K562 (cell line): Measurements from ENCODE around the gene CNOT9. TPM values are rescaled to one million over a fixed set of nuclear protein-coding genes. Genes with fewer than 3 reads are reported as not detected.

Experiments
- polyA plus RNA-seq, 8 experiments: library from polyadenylated mRNA; depleted of rRNA in 4 of 8; stranded (reverse) in 5 of 8; unstranded in 3 of 8; fragments of >200 nt; fragmentation: Nextera tagmentation in 2 of 8; fragmentation: Illumina TruSeq in 1 of 8; extraction: Ambion mirVana in 2 of 8; extraction: Trizol in 1 of 8; gene quantifications; 2 replicates each; pipeline versions ENCODE4 v1.2.1 to v1.2.3, GENCODE V29; 2011 to 2014; ENCODE audit warnings: inconsistent platforms in 1 of 8, missing spikeins in 1 of 8
- total RNA-seq, 7 experiments: library from RNA; depleted of rRNA in 6 of 7; stranded (reverse); fragments of >200 nt in 6 of 7; fragmentation: Illumina TruSeq in 2 of 7; extraction: Trizol in 2 of 7; gene quantifications; 2 replicates each; pipeline versions ENCODE4 v1.2.1 to v1.2.3, GENCODE V29; 2011 to 2021; ENCODE audit warnings: low replicate concordance in 1 of 7
- TF ChIP-seq, protein P1 (sequence below): sonication (generic); formaldehyde crosslinking; IDR thresholded peaks from 2 replicates; pipeline ENCODE4 v1.8.0; 2023; ENCODE audit warnings: missing genetic modification reagents, mild to moderate bottlenecking, borderline replicate concordance
- TF ChIP-seq, protein P2 (sequence below): sonication (generic); formaldehyde crosslinking; IDR thresholded peaks from 2 replicates; pipeline ENCODE4 v1.8.0; 2022; ENCODE audit warnings: mild to moderate bottlenecking, low read depth, missing genetic modification reagents

CNOT9 gene
- total and polyA plus RNA-seq, 9 of the 15 experiments (the other 6 are each of a cell fraction or from before 2014, with no cell fraction given), result 19.0 to 82.6 (median 46.7) TPM

DNA sequence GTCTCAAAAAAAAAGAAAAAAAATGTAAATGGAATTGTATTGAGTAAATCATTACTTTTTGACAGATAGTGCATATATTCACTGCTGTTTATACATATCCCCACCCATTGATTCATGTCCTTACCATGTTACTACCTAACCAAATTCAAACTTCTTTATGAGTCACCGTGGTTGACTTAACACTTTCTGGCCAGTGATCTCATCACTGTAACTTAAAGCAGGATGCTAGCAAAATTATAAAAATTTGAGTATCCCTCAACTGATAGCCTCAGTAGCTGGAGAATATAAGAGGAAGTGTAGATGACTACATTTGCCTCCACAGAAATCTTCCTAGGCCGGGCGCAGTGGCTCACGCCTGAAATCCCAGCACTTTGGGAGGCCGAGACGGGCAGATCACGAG, 13.4 kb downstream of the CNOT9 start (continued):
- TF ChIP-seq, protein P1, sequence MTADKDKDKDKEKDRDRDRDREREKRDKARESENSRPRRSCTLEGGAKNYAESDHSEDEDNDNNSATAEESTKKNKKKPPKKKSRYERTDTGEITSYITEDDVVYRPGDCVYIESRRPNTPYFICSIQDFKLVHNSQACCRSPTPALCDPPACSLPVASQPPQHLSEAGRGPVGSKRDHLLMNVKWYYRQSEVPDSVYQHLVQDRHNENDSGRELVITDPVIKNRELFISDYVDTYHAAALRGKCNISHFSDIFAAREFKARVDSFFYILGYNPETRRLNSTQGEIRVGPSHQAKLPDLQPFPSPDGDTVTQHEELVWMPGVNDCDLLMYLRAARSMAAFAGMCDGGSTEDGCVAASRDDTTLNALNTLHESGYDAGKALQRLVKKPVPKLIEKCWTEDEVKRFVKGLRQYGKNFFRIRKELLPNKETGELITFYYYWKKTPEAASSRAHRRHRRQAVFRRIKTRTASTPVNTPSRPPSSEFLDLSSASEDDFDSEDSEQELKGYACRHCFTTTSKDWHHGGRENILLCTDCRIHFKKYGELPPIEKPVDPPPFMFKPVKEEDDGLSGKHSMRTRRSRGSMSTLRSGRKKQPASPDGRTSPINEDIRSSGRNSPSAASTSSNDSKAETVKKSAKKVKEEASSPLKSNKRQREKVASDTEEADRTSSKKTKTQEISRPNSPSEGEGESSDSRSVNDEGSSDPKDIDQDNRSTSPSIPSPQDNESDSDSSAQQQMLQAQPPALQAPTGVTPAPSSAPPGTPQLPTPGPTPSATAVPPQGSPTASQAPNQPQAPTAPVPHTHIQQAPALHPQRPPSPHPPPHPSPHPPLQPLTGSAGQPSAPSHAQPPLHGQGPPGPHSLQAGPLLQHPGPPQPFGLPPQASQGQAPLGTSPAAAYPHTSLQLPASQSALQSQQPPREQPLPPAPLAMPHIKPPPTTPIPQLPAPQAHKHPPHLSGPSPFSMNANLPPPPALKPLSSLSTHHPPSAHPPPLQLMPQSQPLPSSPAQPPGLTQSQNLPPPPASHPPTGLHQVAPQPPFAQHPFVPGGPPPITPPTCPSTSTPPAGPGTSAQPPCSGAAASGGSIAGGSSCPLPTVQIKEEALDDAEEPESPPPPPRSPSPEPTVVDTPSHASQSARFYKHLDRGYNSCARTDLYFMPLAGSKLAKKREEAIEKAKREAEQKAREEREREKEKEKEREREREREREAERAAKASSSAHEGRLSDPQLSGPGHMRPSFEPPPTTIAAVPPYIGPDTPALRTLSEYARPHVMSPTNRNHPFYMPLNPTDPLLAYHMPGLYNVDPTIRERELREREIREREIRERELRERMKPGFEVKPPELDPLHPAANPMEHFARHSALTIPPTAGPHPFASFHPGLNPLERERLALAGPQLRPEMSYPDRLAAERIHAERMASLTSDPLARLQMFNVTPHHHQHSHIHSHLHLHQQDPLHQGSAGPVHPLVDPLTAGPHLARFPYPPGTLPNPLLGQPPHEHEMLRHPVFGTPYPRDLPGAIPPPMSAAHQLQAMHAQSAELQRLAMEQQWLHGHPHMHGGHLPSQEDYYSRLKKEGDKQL (CRISPR knock-in tag), result no peak
- TF ChIP-seq, protein P2, sequence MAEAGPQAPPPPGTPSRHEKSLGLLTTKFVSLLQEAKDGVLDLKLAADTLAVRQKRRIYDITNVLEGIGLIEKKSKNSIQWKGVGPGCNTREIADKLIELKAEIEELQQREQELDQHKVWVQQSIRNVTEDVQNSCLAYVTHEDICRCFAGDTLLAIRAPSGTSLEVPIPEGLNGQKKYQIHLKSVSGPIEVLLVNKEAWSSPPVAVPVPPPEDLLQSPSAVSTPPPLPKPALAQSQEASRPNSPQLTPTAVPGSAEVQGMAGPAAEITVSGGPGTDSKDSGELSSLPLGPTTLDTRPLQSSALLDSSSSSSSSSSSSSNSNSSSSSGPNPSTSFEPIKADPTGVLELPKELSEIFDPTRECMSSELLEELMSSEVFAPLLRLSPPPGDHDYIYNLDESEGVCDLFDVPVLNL, result no peak
